ENCODE measurements around the gene SSTR5.

The SSTR5 gene

GRCh38 chr16:1095450-1096168 lies 23.1 kb downstream of the SSTR5 start:
- H3K27ac ChIP-seq, result no peak overlapping the region
- TF ChIP-seq CTCF (IDR thresholded peaks at IDR 0.05) (no peak), ZFX (IDR thresholded peaks at IDR 0.05; ENCODE audit: borderline replicate concordance) (no peak)

- H3K27ac ChIP-seq, result no peak within 1 kb of the TSS
- TF ChIP-seq ZFX (IDR thresholded peaks at IDR 0.05; ENCODE audit: borderline replicate concordance) (no peak), CTCF (IDR thresholded peaks at IDR 0.05) (no peak)
Observed at GRCh38 chr16:1096169-1097082, 23.9 kb downstream of the SSTR5 start, which contains the start of gene C1QTNF8. TSS of gene C1QTNF8 (minus strand) at chr16:1096244. CDS start at chr16:1094922, 1,322 bp downstream.

- H3K27ac ChIP-seq, result no peak overlapping the region
- no peak for TF ChIP-seq CTCF (IDR thresholded peaks at IDR 0.05)
- TF ChIP-seq ZFX (IDR thresholded peaks at IDR 0.05; ENCODE audit: borderline replicate concordance), result no peak
Observed at GRCh38 chr16:1097156-1097555, 24.6 kb downstream of the SSTR5 start.

- no peak overlapping the region for H3K27ac ChIP-seq
- TF ChIP-seq ZFX (IDR thresholded peaks at IDR 0.05; ENCODE audit: borderline replicate concordance), result no peak
- no peak for TF ChIP-seq CTCF (IDR thresholded peaks at IDR 0.05)
Observed at GRCh38 chr16:1097800-1098199, 25.3 kb downstream of the SSTR5 start.

GRCh38 chr16:1098266-1098991 lies 25.9 kb downstream of the SSTR5 start:
- H3K27ac ChIP-seq, result no peak overlapping the region
- no peak for TF ChIP-seq ZFX (IDR thresholded peaks at IDR 0.05; ENCODE audit: borderline replicate concordance)
- TF ChIP-seq CTCF (IDR thresholded peaks at IDR 0.05), result no peak

GRCh38 chr16:1099189-1100083 lies 26.9 kb downstream of the SSTR5 start:
- TF ChIP-seq CTCF (IDR thresholded peaks at IDR 0.05) (no peak), ZFX (IDR thresholded peaks at IDR 0.05; ENCODE audit: borderline replicate concordance) (no peak)
- H3K27ac ChIP-seq, result no peak overlapping the region

Data from 22Rv1 (cell line).